ENCODE measurements around the gene IPMK. TPM values are rescaled to one million over a fixed set of nuclear protein-coding genes. Genes with fewer than 3 reads are reported as not detected.
"Not testable (repeated sequence)": the region's sequence is repeated elsewhere in the genome, so short reads cannot be mapped to it uniquely, and the experiment has no call there.

Gene IPMK
- total and polyA plus RNA-seq, 2 donors from 2014 or later: 1.7 to 5.0 TPM

- Histone ChIP-seq H3K27me3 (ENCODE audit: control insufficient read depth, insufficient read depth, low read length) (no peaks in the 10 kb centered on the region), H3K36me3 (ENCODE audit: control insufficient read depth in 2 of 3, insufficient read depth in 3 of 3, low read length in 3 of 3) (no peaks in the 10 kb centered on the region), H3K9me3 (ENCODE audit: control insufficient read depth in 2 of 3, insufficient read depth in 1 of 3, low read length in 3 of 3) (no peaks in the 10 kb centered on the region), H3K27ac (ENCODE audit: low read depth in 2 of 2, low read length in 2 of 2) (no peak overlapping the region), H3K4me3 (ENCODE audit: low read length in 3 of 3) (no peak overlapping the region), H3K4me1 (ENCODE audit: control insufficient read depth in 2 of 3, insufficient read depth in 2 of 3, low read depth in 1 of 3, low read length in 3 of 3) (peaks cover 0 to 2% (median 0%) of the 10 kb centered on the region in 3 donors), H3K9ac (ENCODE audit: low read length in 3 of 3) (no peak overlapping the region)
- TF ChIP-seq CTCF (IDR thresholded peaks at IDR 0.05; ENCODE audit: borderline replicate concordance, extremely low read depth, insufficient read depth): no peak
- intact Hi-C loops (cut with DNase I): no loop called here
- FAIRE-seq: no peak
- DNase-seq: no peak
Observed at GRCh38 chr10:58262766-58263165, 4.9 kb downstream of the IPMK start.

GRCh38 chr10:58260334-58260733, 7.4 kb downstream of the IPMK start:
- Histone ChIP-seq H3K36me3 (ENCODE audit: control insufficient read depth in 2 of 3, insufficient read depth in 3 of 3, low read length in 3 of 3) (no peaks in the 10 kb centered on the region), H3K4me1 (ENCODE audit: control insufficient read depth in 2 of 3, insufficient read depth in 2 of 3, low read depth in 1 of 3, low read length in 3 of 3) (no peaks in the 10 kb centered on the region), H3K9ac (ENCODE audit: low read length in 3 of 3) (no peak overlapping the region), H3K9me3 (ENCODE audit: control insufficient read depth in 2 of 3, insufficient read depth in 1 of 3, low read length in 3 of 3) (no peaks in the 10 kb centered on the region), H3K27ac (ENCODE audit: low read depth in 2 of 2, low read length in 2 of 2) (no peak overlapping the region), H3K27me3 (ENCODE audit: control insufficient read depth, insufficient read depth, low read length) (no peaks in the 10 kb centered on the region), H3K4me3 (ENCODE audit: low read length in 3 of 3) (no peak overlapping the region)
- intact Hi-C loops (cut with DNase I): no loop called here
- no peak for TF ChIP-seq CTCF (IDR thresholded peaks at IDR 0.05; ENCODE audit: borderline replicate concordance, extremely low read depth, insufficient read depth)
- DNase-seq (no peak), FAIRE-seq (no peak)

- no peaks in the 10 kb centered on the region for H3K9me3 ChIP-seq (ENCODE audit: control insufficient read depth in 2 of 3, insufficient read depth in 1 of 3, low read length in 3 of 3)
- H3K27ac ChIP-seq (ENCODE audit: low read depth in 2 of 2, low read length in 2 of 2): no peak overlapping the region
- H3K4me3 ChIP-seq (ENCODE audit: low read length in 3 of 3): no peak overlapping the region
- no peaks in the 10 kb centered on the region for H3K4me1 ChIP-seq (ENCODE audit: control insufficient read depth in 2 of 3, insufficient read depth in 2 of 3, low read depth in 1 of 3, low read length in 3 of 3)
- H3K27me3 ChIP-seq (ENCODE audit: control insufficient read depth, insufficient read depth, low read length): no peaks in the 10 kb centered on the region
- intact Hi-C loops (cut with DNase I): no loop called here
- FAIRE-seq (no peak), DNase-seq (no peak)
- no peak overlapping the region for H3K9ac ChIP-seq (ENCODE audit: low read length in 3 of 3)
- H3K36me3 ChIP-seq (ENCODE audit: control insufficient read depth in 2 of 3, insufficient read depth in 3 of 3, low read length in 3 of 3): no peaks in the 10 kb centered on the region
- no peak for TF ChIP-seq CTCF (IDR thresholded peaks at IDR 0.05; ENCODE audit: borderline replicate concordance, extremely low read depth, insufficient read depth)
Observed at GRCh38 chr10:58258977-58259692, 8.6 kb downstream of the IPMK start.

- H3K36me3 ChIP-seq (ENCODE audit: control insufficient read depth in 2 of 3, insufficient read depth in 3 of 3, low read length in 3 of 3); H3K4me1 ChIP-seq (ENCODE audit: control insufficient read depth in 2 of 3, insufficient read depth in 2 of 3, low read depth in 1 of 3, low read length in 3 of 3); FAIRE-seq; H3K9me3 ChIP-seq (ENCODE audit: control insufficient read depth in 2 of 3, insufficient read depth in 1 of 3, low read length in 3 of 3); H3K4me3 ChIP-seq (ENCODE audit: low read length in 3 of 3); H3K9ac ChIP-seq (ENCODE audit: low read length in 3 of 3); intact Hi-C loops (cut with DNase I); H3K27me3 ChIP-seq (ENCODE audit: control insufficient read depth, insufficient read depth, low read length); H3K27ac ChIP-seq (ENCODE audit: low read depth in 2 of 2, low read length in 2 of 2); DNase-seq: not testable (repeated sequence)
Observed at GRCh38 chr10:58256013-58256780, 11.5 kb downstream of the IPMK start.
